Neural progenitor cell (in vitro differentiated cells): Measurements from ENCODE around the gene PCNX1.

Experiments
- EZH2 ChIP-seq: fragments of 200-600 bp; sonication (generic); IDR thresholded peaks from 2 replicates; pipeline ENCODE4 v1.6.1; 2017; ENCODE audit warnings: antibody characterized with exemption, mild to moderate bottlenecking, moderate library complexity
- EZH2phosphoT487 ChIP-seq: fragments of 200-600 bp; sonication (generic); IDR thresholded peaks from 2 replicates; pipeline ENCODE4 v1.6.1; 2017; ENCODE audit warnings: antibody characterized with exemption
- TF ChIP-seq, protein P1 (sequence below): fragments of 200-600 bp; sonication (generic); IDR thresholded peaks from 2 replicates; pipeline ENCODE4 v1.5.1; 2017; ENCODE audit warnings: antibody characterized with exemption, mild to moderate bottlenecking

DNA sequence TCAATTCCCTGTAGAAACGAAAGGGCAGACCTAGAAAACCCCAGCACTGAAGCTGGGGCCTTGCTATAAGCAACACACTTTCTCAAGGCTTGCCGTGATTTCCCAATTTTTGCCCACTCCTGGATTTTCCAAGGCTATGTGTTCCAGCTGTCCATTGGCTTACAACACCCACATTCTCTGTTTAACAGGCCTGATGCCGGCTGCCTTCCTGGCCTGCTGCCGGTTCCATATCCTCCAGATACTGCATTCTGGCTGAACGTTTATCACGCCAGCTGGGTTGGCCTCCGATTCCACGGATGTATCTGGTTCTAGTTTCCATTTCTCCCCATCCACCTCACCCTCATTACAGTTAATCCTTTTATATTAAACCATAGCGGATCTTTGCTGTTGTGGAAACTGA is 2.0 kb upstream of the PCNX1 start:
- TF ChIP-seq, protein P1, sequence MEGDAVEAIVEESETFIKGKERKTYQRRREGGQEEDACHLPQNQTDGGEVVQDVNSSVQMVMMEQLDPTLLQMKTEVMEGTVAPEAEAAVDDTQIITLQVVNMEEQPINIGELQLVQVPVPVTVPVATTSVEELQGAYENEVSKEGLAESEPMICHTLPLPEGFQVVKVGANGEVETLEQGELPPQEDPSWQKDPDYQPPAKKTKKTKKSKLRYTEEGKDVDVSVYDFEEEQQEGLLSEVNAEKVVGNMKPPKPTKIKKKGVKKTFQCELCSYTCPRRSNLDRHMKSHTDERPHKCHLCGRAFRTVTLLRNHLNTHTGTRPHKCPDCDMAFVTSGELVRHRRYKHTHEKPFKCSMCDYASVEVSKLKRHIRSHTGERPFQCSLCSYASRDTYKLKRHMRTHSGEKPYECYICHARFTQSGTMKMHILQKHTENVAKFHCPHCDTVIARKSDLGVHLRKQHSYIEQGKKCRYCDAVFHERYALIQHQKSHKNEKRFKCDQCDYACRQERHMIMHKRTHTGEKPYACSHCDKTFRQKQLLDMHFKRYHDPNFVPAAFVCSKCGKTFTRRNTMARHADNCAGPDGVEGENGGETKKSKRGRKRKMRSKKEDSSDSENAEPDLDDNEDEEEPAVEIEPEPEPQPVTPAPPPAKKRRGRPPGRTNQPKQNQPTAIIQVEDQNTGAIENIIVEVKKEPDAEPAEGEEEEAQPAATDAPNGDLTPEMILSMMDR, result no peak
- no peak for TF ChIP-seq EZH2phosphoT487
- TF ChIP-seq EZH2, result no peak
